LNCAP (cell line): ENCODE results near the gene CCL25.

Experiments used
- TF ChIP-seq, protein P1 (sequence below): fragments of 450-650 bp; IDR thresholded peaks from 2 replicates; pipeline ENCODE4 v1.5.1; 2017; ENCODE audit warnings: mild to moderate bottlenecking

Gene CCL25

DNA sequence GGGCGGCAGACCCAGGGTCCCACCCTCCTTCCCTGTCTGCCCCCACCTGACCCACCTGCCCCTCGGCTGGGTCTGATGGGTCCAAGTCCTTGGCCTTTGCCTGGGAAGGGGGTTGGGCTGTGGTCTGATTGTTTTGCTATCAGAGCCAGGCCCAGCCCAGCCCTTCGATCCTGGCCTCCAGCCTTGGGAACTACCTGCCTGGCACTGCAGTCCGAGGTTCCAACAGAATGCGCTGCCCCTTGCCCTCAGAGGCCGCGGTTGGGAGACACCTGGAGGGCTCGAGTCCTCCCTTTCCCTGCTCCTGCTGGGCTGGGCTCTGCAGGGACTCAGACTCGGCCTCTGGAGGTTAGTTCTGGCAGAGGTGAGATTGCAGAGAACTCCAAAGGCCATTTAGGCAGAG lies 1.6 kb downstream of the CCL25 start:
- TF ChIP-seq, protein P1, sequence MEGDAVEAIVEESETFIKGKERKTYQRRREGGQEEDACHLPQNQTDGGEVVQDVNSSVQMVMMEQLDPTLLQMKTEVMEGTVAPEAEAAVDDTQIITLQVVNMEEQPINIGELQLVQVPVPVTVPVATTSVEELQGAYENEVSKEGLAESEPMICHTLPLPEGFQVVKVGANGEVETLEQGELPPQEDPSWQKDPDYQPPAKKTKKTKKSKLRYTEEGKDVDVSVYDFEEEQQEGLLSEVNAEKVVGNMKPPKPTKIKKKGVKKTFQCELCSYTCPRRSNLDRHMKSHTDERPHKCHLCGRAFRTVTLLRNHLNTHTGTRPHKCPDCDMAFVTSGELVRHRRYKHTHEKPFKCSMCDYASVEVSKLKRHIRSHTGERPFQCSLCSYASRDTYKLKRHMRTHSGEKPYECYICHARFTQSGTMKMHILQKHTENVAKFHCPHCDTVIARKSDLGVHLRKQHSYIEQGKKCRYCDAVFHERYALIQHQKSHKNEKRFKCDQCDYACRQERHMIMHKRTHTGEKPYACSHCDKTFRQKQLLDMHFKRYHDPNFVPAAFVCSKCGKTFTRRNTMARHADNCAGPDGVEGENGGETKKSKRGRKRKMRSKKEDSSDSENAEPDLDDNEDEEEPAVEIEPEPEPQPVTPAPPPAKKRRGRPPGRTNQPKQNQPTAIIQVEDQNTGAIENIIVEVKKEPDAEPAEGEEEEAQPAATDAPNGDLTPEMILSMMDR = no peak

DNA sequence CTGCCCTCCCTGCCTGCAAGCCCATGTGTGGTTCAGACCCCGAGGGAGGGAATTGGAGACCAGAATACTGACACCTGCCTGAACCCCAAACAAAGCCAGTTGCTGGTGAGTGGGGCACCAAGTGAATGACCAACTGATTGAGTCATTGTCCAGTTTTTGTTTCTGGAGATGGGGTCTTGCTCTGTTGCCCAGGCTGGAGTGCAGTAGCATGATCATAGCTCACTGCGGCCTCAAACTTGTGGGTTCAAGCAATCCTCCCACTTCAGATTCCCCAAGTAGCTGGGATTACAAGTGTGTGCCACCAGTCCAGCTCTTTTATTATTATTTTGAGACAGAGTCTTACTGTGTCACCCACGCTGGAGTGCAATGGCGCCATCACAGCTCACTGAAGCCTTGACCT lies 4.0 kb downstream of the CCL25 start:
- TF ChIP-seq, protein P1 = no peak

DNA sequence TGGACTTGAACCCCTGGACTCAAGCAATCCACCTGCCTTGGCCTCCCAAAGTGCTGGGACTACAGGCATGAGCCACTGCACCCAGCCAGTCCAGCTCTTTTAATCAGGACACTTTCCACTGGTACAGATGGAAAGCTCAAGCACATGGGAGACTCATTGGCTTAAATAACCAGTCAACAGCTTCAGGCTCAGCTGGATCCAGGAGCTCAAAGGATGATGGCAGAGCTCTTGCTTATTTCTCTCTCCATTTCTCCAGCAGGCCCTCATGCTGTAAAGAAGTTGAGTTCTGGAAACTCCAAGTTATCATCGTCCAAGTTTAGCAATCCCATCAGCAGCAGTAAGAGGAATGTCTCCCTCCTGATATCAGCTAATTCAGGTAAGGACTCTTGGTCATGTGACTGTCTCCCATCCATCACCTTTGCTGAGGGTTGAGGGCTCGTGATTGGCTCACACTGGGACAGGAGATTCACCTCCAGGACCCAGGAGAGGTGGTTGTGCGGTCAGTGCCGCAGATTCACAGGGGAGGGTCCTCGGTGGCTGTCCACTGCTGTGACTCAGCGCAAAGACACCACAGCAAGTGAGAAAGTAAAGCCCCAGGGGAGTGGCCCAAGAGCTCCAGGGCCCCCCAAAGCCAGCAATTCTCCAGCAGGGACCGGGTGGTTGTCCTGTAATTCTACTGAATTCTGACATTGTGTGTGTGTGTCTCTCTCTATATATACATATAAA lies 5.1 kb downstream of the CCL25 start:
- TF ChIP-seq, protein P1 = no peak

DNA sequence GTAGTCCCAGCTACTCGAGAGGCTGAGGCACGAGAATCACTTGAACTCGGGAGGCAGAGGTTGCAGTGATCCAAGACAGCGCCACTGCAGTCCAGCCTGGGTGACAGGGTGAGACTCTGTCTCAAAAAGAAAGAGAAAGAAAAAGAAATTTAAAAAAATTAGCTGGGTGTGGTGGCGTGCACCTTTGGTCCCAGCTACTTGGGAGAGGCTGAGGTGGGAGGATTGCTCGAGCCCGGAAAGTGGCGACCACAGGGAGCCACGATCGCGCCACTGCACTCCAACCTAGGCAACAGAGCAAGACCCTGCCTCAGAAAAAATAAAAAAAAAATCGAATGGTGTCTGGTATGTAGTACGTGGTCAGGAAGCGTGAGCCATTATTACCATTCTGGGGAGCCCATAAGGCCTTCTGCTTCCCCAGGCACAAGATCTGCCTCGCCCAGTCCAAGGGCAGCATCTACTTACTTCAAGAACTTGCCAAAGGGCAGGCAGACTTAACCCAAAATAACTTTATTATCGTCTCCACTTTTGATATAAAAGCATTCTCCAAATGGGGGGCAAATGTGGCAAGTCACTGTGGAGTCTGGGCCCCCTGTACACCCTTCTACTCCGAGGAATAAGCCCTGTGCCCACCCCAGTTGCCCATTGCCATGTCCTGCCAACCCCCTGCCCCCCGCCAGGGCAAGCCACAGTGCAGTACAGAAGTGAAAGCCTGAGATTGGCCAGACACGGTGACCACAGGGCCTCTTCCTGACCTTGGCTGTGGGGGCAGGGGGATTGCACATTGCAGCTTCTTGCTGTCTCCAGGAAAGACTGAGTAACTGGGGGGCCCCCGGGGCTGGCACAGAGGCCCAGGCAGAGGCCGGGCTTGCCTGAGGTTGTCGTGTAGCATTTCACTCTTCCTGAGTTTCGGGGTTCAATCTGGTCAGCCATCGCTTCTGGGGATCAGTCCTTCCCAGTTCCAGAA lies 12.6 kb downstream of the CCL25 start:
- TF ChIP-seq, protein P1 = no peak

DNA sequence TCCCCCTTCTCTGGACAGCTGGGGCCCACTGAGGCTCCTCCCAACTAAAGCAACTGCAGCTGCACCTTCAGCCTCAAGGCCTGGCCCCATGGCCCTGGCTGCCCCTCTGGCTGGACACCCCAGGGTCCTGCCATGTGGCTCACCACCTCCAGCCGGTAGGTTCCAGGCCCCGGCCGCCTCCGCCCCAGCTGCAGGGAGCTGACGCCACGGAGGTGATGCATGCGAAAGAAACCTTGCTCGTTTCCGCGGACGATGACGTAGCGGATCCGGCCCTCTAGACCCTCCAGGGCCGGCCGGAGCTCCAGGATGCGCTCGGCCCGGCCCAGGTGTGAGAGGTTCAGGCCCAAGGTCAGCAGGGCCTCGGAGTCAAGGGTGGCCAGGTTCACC lies 13.3 kb downstream of the CCL25 start:
- TF ChIP-seq, protein P1 = no peak

DNA sequence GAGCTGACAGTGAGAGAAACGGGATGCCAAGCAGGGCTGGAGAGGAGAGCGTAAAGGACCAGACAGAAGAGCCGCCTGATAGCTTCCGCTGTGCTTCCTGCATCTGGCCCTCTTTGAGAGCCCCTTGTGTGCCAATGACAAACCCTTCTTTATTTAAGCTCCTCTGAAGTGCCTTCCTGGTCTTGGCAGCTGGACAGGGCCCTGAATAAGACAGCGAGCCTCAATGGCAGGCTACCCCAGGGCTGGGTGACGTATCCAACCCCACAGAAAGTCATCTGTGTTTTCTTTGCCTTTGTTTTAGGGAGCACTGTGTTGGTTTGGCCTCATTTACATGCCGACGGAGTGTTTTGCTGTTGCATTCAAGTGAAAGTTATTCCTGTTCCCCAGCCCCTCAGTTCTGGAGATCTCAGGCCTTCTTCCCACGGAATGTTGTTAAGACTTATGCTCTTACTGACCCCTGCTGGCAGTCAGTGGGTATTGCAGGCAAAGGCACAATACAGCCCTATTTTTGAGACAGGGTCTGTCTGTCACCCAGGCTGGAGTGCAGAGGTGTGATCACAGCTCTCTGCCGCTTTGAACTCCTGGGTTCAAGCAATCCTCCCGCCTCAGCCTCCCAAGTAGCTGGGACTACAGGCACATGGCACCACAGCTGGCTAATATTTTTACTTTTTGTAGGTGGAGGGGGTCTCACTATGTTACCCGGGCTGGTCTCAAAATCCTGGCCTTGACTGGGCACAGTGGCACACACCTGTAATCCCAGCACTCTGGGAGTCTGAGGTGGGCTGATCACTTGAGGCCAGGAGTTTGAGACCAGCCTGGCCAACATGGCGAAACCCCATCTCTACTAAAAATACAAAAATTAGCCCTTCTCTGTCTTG lies 16.8 kb downstream of the CCL25 start:
- TF ChIP-seq, protein P1 = peak; percentile 85

DNA sequence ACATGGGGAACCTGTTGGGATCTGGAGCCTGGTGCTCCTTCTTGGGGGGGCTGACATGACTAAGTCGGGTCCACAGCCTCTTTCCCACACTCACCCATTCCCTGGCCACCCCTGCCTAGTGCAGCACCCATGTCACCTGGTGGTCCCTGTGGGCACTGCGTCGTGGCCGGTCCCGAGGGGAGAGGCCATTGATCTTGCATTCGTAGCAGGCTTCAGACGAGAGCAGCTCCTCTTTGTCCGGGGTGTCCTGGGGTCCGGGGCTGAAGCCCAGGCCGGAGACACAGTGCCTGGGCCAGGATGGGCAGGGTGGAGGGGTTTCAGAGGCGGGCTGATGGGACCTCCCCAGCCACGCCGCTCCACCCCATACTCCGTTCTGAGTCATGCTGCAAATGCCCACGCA lies 19.4 kb downstream of the CCL25 start:
- TF ChIP-seq, protein P1 = no peak
